ENCODE data around the gene ANKRD26. TPM values are rescaled to one million over a fixed set of nuclear protein-coding genes. Genes with fewer than 3 reads are reported as not detected.

Gene ANKRD26
- total RNA-seq, 1 experiment from 2014 or later: 15.2 TPM

GRCh38 chr10:26987851-26988250 is 112.4 kb downstream of the ANKRD26 start:
- intact Hi-C loops (cut with micrococcal nuclease; ENCODE audit: unreplicated experiment): no loop called here
- POLR2A ChIA-PET (ENCODE audit: low non-redundant PET): no interaction called here
- Histone ChIP-seq H3K4me1 (ENCODE audit: insufficient read depth, low read length, poor library complexity, severe bottlenecking) (no peaks in the 10 kb centered on the region), H3K9me3 (ENCODE audit: low read depth, low read length, poor library complexity, severe bottlenecking) (no peaks in the 10 kb centered on the region), H3K36me3 (ENCODE audit: insufficient read depth, low read length, poor library complexity, severe bottlenecking) (no peaks in the 10 kb centered on the region), H3K27me3 (replicated peaks; ENCODE audit: insufficient read depth, low read depth, low read length, poor library complexity) (no peaks in the 10 kb centered on the region), H3K4me3 (ENCODE audit: low read depth, low read length, poor library complexity, severe bottlenecking) (no peak overlapping the region), H3K27ac (ENCODE audit: low read depth, low read length, poor library complexity, severe bottlenecking) (no peak overlapping the region)
- no TSS peak for BruUV-seq (replicated peaks)
- DNase-seq (ENCODE audit: low spot score): no peak
- CTCF ChIA-PET: no interaction called here
- TF ChIP-seq CTCF (conservative IDR thresholded peaks at IDR 0.05; ENCODE audit: low read depth, low read length): no peak
- TF ChIP-seq EZH2 (IDR thresholded peaks at IDR 0.05; ENCODE audit: borderline replicate concordance, low read depth, low read length, poor library complexity, severe bottlenecking): no peak

- Histone ChIP-seq H3K4me3 (ENCODE audit: low read depth, low read length, poor library complexity, severe bottlenecking) (no peak overlapping the region), H3K9me3 (ENCODE audit: low read depth, low read length, poor library complexity, severe bottlenecking) (no peaks in the 10 kb centered on the region), H3K27ac (ENCODE audit: low read depth, low read length, poor library complexity, severe bottlenecking) (no peak overlapping the region), H3K36me3 (ENCODE audit: insufficient read depth, low read length, poor library complexity, severe bottlenecking) (no peaks in the 10 kb centered on the region), H3K27me3 (replicated peaks; ENCODE audit: insufficient read depth, low read depth, low read length, poor library complexity) (no peaks in the 10 kb centered on the region), H3K4me1 (ENCODE audit: insufficient read depth, low read length, poor library complexity, severe bottlenecking) (no peaks in the 10 kb centered on the region)
- POLR2A ChIA-PET (ENCODE audit: low non-redundant PET): no interaction called here
- DNase-seq (ENCODE audit: low spot score): no peak
- TF ChIP-seq CTCF (conservative IDR thresholded peaks at IDR 0.05; ENCODE audit: low read depth, low read length): no peak
- TF ChIP-seq EZH2 (IDR thresholded peaks at IDR 0.05; ENCODE audit: borderline replicate concordance, low read depth, low read length, poor library complexity, severe bottlenecking): no peak
- CTCF ChIA-PET: no interaction called here
- intact Hi-C loops (cut with micrococcal nuclease; ENCODE audit: unreplicated experiment): no loop called here
- BruUV-seq (replicated peaks): no TSS peak
Measured at GRCh38 chr10:26983156-26983555, 117.1 kb downstream of the ANKRD26 start.

GRCh38 chr10:26982058-26982457 is 118.2 kb downstream of the ANKRD26 start:
- Histone ChIP-seq H3K36me3 (ENCODE audit: insufficient read depth, low read length, poor library complexity, severe bottlenecking) (no peaks in the 10 kb centered on the region), H3K27me3 (replicated peaks; ENCODE audit: insufficient read depth, low read depth, low read length, poor library complexity) (no peaks in the 10 kb centered on the region), H3K27ac (ENCODE audit: low read depth, low read length, poor library complexity, severe bottlenecking) (no peak overlapping the region), H3K4me1 (ENCODE audit: insufficient read depth, low read length, poor library complexity, severe bottlenecking) (no peaks in the 10 kb centered on the region), H3K4me3 (ENCODE audit: low read depth, low read length, poor library complexity, severe bottlenecking) (no peak overlapping the region), H3K9me3 (ENCODE audit: low read depth, low read length, poor library complexity, severe bottlenecking) (no peaks in the 10 kb centered on the region)
- DNase-seq (ENCODE audit: low spot score): no peak
- ChIA-PET POLR2A (ENCODE audit: low non-redundant PET) (no interaction called here), CTCF (no interaction called here)
- intact Hi-C loops (cut with micrococcal nuclease; ENCODE audit: unreplicated experiment): no loop called here
- no TSS peak for BruUV-seq (replicated peaks)
- TF ChIP-seq EZH2 (IDR thresholded peaks at IDR 0.05; ENCODE audit: borderline replicate concordance, low read depth, low read length, poor library complexity, severe bottlenecking) (no peak), CTCF (conservative IDR thresholded peaks at IDR 0.05; ENCODE audit: low read depth, low read length) (no peak)

Data from A673 (cell line).